GM15510 (cell line): ENCODE results near the gene HSD17B8.

Experiments
- POLR2A ChIP-seq: IDR thresholded peaks from 3 replicates; pipeline ENCODE4 v1.6.1; 2011; ENCODE audit warnings: borderline replicate concordance; ENCODE audit not compliant: insufficient read length; ENCODE audit errors: extremely low read depth

The HSD17B8 gene

DNA sequence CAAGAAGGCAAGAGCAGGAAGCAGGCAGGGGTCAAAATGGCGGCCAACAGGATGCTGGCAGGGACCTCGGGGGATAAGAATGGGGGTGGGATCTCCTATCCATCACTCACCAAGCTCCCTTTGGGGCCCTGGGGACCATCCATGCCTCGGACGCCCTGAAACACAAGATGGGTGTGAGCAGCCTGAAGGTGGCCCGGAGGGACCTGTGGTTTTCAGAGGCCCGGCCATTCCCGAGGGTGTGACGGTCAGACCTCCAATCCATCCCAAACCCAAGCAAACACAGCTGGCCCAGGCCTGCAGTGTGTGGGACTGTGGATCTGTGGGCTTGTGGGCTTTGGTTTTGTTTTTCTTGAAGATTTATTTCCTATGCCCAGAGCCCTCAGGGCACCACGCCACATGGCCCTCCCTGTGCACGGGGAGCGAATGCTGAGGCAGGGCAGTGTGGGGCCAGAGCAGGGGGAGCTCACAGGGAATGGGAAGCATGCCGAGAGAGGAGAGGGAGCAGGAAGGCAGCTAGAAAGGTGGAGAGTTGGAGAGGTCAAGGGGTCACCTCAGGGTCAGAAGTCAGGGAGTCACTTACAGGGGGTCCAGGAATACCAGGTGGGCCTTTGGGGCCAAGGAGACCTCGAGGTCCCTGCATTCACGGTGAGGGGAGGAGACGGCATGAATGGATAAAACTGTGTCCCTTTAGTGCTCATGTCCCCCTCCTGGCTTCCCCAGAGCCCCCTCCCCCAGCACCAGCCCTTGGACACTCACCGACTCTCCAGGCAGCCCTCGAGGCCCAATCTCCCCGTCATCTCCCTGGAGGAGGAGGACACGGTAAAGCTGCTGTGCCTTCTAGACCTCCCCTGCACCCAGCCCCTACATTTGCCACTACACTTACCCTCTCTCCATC lies 26.7 kb upstream of the HSD17B8 start:
- no peak for TF ChIP-seq POLR2A

DNA sequence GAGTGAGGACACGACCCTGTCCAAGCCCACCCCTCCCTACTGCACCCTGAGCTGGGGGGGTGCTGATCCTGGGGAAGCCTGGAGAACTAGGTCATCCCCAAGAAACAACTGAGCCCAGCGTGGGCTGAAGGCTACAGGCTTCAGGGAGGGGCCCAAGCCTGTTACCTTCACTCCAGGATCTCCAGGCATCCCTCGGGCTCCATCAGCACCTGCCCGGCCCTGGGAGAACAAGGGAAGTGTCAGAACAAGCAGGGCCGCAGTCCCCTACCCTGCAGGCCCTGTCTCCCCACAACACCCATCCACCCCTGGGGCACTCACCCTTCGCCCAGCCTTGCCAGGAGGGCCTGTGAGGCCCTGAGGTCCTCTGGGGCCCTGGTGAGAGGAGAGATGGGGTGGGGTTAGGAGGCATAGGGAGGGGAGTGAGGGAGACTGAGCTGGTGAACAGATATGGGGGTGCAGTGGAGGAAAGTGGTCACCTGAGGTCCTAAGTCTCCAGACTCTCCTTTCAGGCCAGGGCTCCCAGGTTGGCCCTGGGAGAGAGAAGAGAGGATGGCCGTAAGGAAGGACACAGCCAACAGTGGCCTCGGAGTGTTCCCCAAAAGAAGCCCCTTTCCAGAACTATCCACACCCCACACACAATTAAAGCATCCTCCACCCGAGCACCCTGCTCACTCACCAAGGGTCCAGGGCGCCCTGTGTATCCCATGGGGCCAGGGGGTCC lies 25.5 kb upstream of the HSD17B8 start:
- no peak for TF ChIP-seq POLR2A

DNA sequence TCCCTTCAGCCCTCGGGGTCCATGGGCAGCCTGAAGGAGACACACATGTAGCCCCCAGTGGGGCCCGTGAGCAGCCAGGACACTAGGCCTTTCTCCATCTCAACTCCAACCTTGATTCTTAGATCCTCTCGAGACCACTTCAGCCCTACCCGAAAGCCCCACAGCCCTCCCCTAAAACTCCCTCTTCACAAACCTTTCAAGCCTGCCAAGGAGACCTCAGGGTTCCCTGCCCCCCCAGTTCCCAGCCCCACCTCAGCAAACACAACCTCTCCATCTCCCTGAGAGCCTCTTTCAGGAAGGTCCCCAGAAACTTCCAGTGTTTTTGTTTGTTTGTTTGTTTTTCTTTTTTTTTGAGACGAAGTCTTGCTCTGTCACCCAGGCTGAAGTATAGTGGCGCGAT lies 23.3 kb upstream of the HSD17B8 start:
- no peak for TF ChIP-seq POLR2A

DNA sequence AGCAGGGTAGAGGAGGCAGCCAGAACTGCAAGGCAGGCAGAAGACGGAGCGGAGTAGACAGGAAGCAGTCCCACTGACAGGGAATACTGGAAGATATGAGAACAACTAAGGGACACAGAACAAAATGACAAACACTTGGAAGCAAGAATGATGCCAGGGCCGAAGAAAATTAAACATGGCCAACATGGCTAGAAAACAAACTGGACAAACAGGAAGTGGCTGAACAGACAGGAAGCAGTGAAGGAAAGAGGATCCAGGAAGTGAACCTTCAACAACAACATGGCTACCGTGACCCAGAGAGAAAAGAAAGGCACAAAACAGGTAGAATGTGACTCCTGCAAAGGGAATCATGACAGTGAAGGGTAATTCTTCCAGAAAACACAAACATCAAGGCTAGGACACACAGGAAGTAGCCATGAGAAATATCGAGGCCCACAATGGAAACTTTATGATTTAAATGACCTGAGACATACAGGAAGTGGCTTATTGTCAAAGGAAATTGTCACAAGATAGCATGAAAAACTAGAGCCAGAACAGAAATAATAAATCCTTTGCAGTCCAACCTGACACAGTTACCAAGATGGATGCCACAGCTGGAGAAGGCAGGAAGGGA lies 21.3 kb upstream of the HSD17B8 start:
- no peak for TF ChIP-seq POLR2A

DNA sequence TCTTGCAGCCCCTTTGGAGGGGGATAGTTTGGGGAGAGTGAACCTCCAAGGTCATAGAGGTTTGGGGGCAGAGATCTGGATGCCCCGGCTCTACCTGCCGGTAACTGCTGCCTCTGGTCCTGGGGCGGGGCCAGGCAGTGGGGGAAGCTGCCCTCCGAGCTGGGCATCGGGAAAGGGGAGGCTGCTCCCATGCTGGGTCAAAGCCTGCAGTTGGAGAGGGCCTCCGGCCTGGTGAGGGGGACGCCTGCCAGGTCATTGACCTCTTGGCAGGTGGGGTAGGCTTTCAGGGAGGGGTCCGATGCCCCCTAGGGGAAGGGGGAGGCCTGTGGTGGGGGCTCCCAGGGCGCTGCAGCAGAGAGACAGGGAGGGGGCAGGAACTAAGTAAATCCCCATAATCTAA lies 19.3 kb upstream of the HSD17B8 start:
- no peak for TF ChIP-seq POLR2A

DNA sequence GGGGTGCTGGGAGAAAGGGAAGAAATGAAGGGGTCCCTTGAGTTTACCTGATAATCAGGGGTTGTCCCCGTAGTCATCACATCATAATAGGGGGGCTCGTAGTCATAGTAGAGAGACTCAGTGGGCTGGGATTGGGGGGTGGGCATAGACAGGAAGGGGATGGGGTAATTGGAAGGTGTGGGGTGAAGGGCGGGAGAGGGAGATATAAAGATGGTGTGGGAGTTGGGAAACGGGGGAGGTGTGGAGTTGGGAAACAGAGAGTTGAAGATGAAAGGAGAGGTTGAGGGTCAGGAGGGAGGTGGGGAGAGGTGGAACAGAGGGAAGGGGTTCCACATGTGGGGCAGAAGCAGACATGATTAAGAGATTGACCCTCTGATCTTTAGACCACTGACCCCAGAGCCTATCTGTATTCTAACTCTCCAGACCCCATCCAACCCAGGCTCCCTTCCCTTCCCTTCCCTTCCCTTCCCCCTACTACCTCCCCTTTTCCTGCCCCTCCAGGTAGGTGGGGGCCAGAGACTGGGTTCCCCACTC lies 18.7 kb upstream of the HSD17B8 start:
- no peak for TF ChIP-seq POLR2A

DNA sequence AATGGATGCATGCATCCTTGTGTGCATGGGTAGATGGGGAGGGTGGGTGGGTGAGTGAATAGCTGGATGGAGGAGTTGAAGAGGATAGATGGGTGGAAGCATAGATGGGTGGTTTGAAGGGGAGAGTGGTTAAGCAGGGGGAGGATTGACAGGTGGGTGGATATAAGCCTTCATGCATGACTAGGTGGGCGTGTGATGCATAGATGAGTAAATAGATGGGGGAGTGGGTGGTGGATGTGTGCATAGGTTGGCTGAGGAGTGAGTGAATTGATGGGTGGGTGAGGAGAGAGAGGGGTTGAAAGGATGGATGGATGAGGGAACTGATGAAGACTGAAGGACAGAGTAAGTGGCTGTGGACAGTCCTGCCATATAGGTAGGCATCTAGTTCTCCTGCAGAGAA lies 16.6 kb upstream of the HSD17B8 start:
- TF ChIP-seq POLR2A = no peak

DNA sequence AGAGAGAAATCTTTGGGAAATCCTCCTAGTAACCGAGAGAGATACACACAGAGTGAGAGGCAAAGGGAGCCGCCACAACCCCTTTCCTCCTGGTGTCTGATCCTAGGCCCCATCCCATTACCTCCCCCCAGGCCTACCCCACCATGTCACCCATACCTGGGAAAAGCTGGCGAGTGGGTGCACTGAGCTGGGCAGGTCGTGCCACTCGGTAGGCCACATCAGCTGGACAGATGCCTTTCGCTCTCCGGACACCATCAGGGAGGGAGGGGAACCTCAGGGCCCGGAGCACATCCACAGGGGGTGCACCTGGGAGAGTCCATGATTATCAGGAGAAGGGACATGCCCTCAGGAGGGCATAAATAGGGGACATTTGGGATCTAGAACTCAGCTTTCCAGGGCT lies 15.3 kb upstream of the HSD17B8 start:
- no peak for TF ChIP-seq POLR2A

DNA sequence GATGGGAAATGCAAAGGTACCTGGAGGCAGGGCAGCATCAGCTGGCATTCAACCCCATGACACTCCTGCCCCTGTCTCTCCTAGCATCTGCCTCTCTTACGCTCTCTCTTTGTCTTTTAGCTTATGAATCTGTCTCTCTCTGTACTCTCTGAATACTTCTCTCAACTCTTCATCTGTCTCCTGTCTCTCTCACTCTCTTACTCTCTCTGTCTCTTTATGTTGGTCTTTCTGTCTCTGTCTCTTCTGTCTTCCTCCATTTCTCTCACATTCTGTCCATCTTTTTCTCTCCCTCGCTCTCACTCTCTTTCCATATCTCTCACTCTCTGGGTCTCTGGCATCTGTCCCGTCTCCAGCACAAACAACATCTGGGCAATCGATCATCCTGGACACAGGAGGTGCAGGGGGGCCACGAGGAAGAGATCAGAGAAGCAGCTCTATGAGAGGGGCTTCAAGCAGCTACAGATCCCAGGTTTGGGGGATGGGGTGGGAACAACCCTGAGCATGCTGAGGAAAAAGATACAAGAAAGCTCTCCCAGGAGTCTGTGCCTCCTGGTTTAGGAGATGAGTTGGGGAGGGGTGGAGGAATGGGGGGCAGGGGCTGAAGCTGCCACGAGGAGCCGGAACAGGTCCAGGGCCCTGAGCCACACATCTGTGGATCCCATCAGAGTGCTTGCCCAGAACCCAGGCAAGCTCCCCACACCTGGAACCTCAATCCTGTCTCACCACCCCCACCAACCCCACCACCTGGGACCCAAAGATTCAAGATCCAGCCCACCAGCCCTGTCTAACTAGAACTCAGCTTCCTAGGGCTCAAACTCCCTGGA lies 14.6 kb upstream of the HSD17B8 start:
- no peak for TF ChIP-seq POLR2A

DNA sequence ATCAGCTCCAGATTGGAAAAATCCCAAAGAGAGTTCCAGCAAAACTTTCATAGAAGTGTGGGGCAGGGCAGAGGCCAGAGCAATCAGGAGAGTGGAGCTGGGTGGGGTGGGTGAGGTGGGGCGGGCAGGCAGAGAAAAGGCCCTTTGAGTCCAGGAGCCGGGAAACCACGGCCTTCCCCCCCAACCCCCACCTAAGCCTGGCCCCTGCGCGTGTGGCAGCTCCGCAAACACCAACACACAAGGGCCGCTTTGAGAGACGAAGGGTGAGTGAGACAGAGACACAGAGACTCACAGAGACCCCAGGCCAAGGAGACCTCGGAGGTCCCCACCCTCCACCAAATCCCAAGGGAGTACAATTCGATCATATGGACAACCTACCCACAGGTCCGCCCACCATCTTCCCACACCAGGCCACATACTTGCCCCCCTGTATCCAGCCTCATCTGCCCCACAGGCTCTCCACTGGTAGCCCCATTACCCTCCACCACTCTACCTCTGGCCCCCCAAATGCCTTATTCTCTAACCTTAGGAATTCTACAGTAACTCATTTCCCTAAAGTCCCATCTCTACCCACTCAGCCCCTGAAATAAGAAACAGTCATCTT lies 13.8 kb upstream of the HSD17B8 start:
- no peak for TF ChIP-seq POLR2A

DNA sequence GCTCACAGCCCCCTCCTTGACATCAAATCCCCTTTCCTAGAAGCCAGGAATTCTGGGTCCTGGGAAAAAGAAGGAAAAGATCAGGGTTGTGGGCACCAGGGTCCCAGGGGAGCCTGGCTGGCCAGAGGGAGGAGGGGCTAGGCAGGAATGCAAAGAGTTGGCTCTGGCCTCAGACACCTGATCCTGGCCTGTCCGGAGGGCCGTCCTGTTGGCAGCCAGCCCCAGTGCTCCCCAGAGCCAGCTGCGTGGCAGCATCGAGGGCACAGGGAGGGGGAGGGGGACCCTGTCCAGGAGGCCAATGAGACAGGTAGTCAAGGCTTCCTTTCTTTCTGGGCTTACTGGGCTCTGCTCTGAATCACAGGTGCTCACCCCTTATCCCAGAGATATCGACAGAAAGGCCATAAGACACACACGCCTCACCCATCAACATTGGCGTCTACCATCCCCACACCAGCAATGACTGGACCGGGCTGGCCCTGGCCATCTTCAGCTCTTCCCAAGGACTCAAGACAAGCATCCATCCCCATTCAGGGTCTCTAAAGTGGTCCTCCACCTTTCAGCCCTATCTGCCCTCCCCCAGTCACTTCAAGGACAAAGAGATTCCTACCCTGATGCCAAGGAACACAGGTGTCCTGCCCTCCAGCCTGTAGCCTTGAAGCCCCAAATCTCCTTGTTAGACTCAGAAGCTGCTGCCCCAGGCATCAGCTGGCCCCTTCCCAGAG lies 12.9 kb upstream of the HSD17B8 start:
- no peak for TF ChIP-seq POLR2A

DNA sequence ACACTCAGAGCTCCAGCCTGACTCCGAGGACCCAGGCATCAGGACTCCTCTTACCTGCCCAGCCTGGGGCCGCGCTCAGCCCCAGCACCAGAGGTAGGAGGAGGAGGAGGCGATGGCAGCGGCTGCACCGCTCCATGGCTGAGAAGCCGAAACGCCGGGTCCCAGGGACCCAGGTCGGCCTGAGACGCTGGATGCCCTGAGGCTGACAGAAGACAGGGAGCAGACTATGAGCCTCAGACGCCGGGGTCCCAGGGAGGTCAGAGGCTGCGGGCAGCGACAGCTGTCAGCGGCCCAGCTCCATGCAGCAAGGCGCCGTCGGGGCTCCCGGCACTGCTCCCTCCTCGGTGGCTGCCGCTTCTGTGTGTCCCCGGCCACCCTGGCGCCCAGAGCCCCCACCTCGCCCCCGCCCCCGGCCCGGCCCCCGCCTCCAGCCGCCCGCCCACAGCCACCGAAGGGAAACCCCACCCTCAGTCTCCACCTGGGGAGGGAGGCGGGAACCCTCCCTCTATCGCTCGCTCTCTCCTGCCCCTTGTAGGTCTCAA lies 12.3 kb upstream of the HSD17B8 start, which contains the start of gene COL11A2:
TSS of gene COL11A2 (minus strand) at position 363 of the 542 bp plus-strand sequence. CDS start at position 136, 227 bp downstream.
- TF ChIP-seq POLR2A = no peak
